ENCODE data around the gene CAV1. TPM values are rescaled to one million over a fixed set of nuclear protein-coding genes. Genes with fewer than 3 reads are reported as not detected.

The CAV1 gene
- total RNA-seq, 1 experiment from 2014 or later, result 20.2 TPM

DNA sequence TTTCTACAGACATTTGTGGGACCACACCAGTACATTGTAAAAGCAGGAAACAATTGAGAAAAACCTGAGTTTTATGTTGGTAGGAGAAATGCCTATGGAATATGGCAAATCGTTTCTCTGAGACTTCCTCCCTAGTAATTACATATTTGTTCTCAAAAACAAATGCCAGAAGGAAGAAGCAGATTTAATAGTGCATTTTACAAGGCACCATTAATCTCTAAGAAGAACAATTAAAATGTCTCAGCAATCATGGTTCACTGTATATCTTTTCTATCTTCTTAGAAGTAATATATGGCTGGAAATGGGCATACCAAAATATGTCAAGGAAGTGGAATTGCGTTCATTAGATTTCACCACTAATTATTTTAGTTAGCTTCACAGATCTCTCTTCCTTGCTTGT lies 13.3 kb downstream of the CAV1 start:
- Histone ChIP-seq H3K23me2 (ENCODE audit: insufficient read length, low read depth, low read length, poor library complexity, severe bottlenecking) (no peaks in the 10 kb centered on the region), H4K8ac (replicated peaks; ENCODE audit: insufficient read length, low read depth, low read length) (no peak overlapping the region), H4K20me1 (ENCODE audit: control insufficient read depth, insufficient read depth, insufficient read length) (no peaks in the 10 kb centered on the region), H3K4ac (ENCODE audit: low read depth, low read length) (no peak overlapping the region), H4K91ac (ENCODE audit: insufficient read length, low read depth, low read length) (no peak overlapping the region), H2BK120ac (ENCODE audit: low read depth, low read length, poor library complexity, severe bottlenecking) (no peak overlapping the region), H2BK5ac (ENCODE audit: insufficient read length, low read length) (no peak overlapping the region), H3T11ph (ENCODE audit: low read length) (no peak overlapping the region), H2BK15ac (ENCODE audit: low read depth, low read length) (no peak overlapping the region), H3K27ac (ENCODE audit: insufficient read length, low read depth, low read length) (no peak overlapping the region), H3K14ac (ENCODE audit: insufficient read depth, low read length) (no peak overlapping the region), H3K9ac (ENCODE audit: extremely low read depth, insufficient read length, low read length) (no peak overlapping the region), H3K79me1 (ENCODE audit: insufficient read depth, low read depth, low read length, poor library complexity, severe bottlenecking) (no peaks in the 10 kb centered on the region), H3K4me1 (ENCODE audit: insufficient read depth, low read length) (no peaks in the 10 kb centered on the region), H2BK20ac (ENCODE audit: low read depth, low read length, poor library complexity, severe bottlenecking) (no peak overlapping the region), H3K79me2 (ENCODE audit: insufficient read depth, low read length) (no peaks in the 10 kb centered on the region), H3K18ac (ENCODE audit: insufficient read length, low read depth, low read length) (no peak overlapping the region), H2BK12ac (ENCODE audit: insufficient read length, low read depth, low read length) (no peak overlapping the region), H2AK5ac (ENCODE audit: insufficient read length, low read length) (no peak overlapping the region), H3K4me2 (ENCODE audit: insufficient read depth, insufficient read length, low read length) (no peak overlapping the region), H4K5ac (ENCODE audit: insufficient read length, low read depth, low read length) (no peak overlapping the region), H2AFZ (ENCODE audit: low read length) (no peak overlapping the region), H3K9me3 (ENCODE audit: control insufficient read depth, low read depth, low read length) (no peaks in the 10 kb centered on the region), H3K56ac (ENCODE audit: insufficient read length, low read depth, low read length) (no peak overlapping the region), H3K27me3 (ENCODE audit: insufficient read depth, low read length) (no peaks in the 10 kb centered on the region; the same call in 1 of the 2 replicates), H3K23ac (ENCODE audit: insufficient read length, low read depth, low read length) (no peak overlapping the region)
- no peak for DNase-seq
- Mint-ChIP-seq H3K36me3 (ENCODE audit: insufficient read depth in 1 of 3, low read depth in 3 of 3) (peaks cover 0 to 6% (median 3%) of the 10 kb centered on the region in 3 experiments; a peak in 2 of 7 replicates), H3K9me3 (no peaks in the 10 kb centered on the region; a peak in 1 of 5 replicates), H3K27me3 (ENCODE audit: low read depth) (no peaks in the 10 kb centered on the region), H3K4me1 (no peaks in the 10 kb centered on the region), H3K27ac (no peak overlapping the region), H3K4me3 (no peak overlapping the region)
- WGBS (ENCODE audit: extremely low coverage, insufficient read length, low lambda C conversion rate), result no CpG with 5 or more reads among the region's 2 CpGs
- TF ChIP-seq CTCF (conservative IDR thresholded peaks at IDR 0.05), result no peak

All from H9 (cell line).